Lower leg skin (tissue), 4 donors: ENCODE measurements around the gene RNF17. TPM values are rescaled to one million over a fixed set of nuclear protein-coding genes. Genes with fewer than 3 reads are reported as not detected.

ENCODE experiments used
- DNase-seq, 2 donors: peaks; one replicate each; pipeline ENCODE4 v3.0.0-alpha.2; 2019; ENCODE audit warnings: low spot score in 2 of 2
- H3K4me3 ChIP-seq: fragments of 200-600 bp; sonication (generic); 2 replicates; pipeline ENCODE4 v1.5.1; 2017; ENCODE audit warnings: mild to moderate bottlenecking, low read depth; ENCODE audit not compliant: poor library complexity, severe bottlenecking
- POLR2A ChIP-seq, 2 donors: fragments of 450-650 bp; IDR thresholded peaks; one replicate each; pipeline ENCODE4 v1.6.1; 2016 to 2017; ENCODE audit warnings: antibody characterized with exemption in 2 of 2, mild to moderate bottlenecking in 1 of 2, moderate library complexity in 1 of 2
- WGBS, 2 donors: methylation state at CpG; one replicate each; pipeline ENCODE4 v1.1.5; 2018; 5-methylcytosine and 5-hydroxymethylcytosine counted together
- intact Hi-C: fragments of 100-400 bp; cut with DNase I; formaldehyde crosslinking; loops from one replicate; pipeline ENCODE4 v1.15.0; 2023; ENCODE audit warnings: low total_unique reads
- total RNA-seq, 4 donors: library from RNA; depleted of rRNA; stranded (reverse); fragments of >200 nt; gene quantifications; one replicate each; pipeline ENCODE4 v1.1.0, GENCODE V29; 2016
- TF ChIP-seq, protein P1 (sequence below), 3 donors: fragments of 450-650 bp; IDR thresholded peaks; one replicate each; pipeline ENCODE4 v1.5.1; 2016; ENCODE audit warnings: antibody characterized with exemption in 3 of 3, mild to moderate bottlenecking in 3 of 3, moderate library complexity in 2 of 3

The RNF17 gene
- total RNA-seq, 4 donors from 2014 or later, result 0.19 TPM; not detected in 3

GRCh38 chr13:24888291-24888931, 124.4 kb downstream of the RNF17 start:
- TF ChIP-seq POLR2A (IDR thresholded peaks at IDR 0.05), result no peak
- TF ChIP-seq, protein P1, sequence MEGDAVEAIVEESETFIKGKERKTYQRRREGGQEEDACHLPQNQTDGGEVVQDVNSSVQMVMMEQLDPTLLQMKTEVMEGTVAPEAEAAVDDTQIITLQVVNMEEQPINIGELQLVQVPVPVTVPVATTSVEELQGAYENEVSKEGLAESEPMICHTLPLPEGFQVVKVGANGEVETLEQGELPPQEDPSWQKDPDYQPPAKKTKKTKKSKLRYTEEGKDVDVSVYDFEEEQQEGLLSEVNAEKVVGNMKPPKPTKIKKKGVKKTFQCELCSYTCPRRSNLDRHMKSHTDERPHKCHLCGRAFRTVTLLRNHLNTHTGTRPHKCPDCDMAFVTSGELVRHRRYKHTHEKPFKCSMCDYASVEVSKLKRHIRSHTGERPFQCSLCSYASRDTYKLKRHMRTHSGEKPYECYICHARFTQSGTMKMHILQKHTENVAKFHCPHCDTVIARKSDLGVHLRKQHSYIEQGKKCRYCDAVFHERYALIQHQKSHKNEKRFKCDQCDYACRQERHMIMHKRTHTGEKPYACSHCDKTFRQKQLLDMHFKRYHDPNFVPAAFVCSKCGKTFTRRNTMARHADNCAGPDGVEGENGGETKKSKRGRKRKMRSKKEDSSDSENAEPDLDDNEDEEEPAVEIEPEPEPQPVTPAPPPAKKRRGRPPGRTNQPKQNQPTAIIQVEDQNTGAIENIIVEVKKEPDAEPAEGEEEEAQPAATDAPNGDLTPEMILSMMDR (IDR thresholded peaks at IDR 0.05), result no peak
- H3K4me3 ChIP-seq, result no peak overlapping the region
- intact Hi-C loops, result no loop called here
- WGBS, 2 donors, result 91 to 93% methylated on average over 3 of the region's 3 CpGs
- no peak for DNase-seq

GRCh38 chr13:24890256-24890655, 126.3 kb downstream of the RNF17 start:
- no peak overlapping the region for H3K4me3 ChIP-seq
- no peak for DNase-seq
- TF ChIP-seq, protein P1 (IDR thresholded peaks at IDR 0.05), result no peak
- TF ChIP-seq POLR2A (IDR thresholded peaks at IDR 0.05), result no peak
- intact Hi-C loops, result no loop called here
- WGBS, 2 donors, result 91 to 93% methylated on average over 7 of the region's 7 CpGs

GRCh38 chr13:24891476-24892108, 127.6 kb downstream of the RNF17 start:
- DNase-seq, result no peak
- no peak for TF ChIP-seq POLR2A (IDR thresholded peaks at IDR 0.05)
- TF ChIP-seq, protein P1 (IDR thresholded peaks at IDR 0.05), result no peak
- intact Hi-C loops, result no loop called here
- H3K4me3 ChIP-seq, result no peak overlapping the region
- 97 to 98% methylated on average over 18 of the region's 18 CpGs for WGBS, 2 donors

- intact Hi-C loops, result no loop called here
- no peak overlapping the region for H3K4me3 ChIP-seq
- 93 to 95% methylated on average over 7 of the region's 7 CpGs for WGBS, 2 donors
- no peak for DNase-seq
- TF ChIP-seq POLR2A (IDR thresholded peaks at IDR 0.05), result no peak
- TF ChIP-seq, protein P1 (IDR thresholded peaks at IDR 0.05), result no peak
These were observed 128.9 kb downstream of the RNF17 start for GRCh38 chr13:24892829-24893228.

DNA sequence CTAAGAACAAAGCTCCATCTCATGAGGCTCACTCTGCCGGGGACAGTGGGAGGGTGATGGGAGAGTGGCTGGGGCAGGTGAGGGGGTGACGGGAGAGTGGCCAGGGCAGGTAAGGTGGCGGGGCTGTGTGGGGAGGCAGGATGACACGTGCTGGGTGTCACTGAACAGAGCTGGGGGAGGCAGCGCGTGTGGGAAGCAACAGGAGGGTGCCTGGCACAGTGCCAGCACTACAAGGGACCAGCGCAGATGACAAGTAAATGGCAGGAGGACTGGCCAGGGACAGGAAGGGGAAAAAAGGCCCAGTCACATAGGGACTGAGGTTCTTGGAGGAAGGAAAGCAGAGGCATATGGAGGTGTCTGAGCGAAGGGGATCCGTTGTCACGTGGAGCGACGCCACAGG, 129.9 kb downstream of the RNF17 start:
- no peak overlapping the region for H3K4me3 ChIP-seq
- no peak for DNase-seq
- WGBS, 2 donors, result 91 to 95% methylated on average over 12 of the region's 12 CpGs
- intact Hi-C loops, result no loop called here
- TF ChIP-seq POLR2A (IDR thresholded peaks at IDR 0.05), result no peak
- TF ChIP-seq, protein P1 (IDR thresholded peaks at IDR 0.05), result no peak
